Body of pancreas (tissue), 4 donors: Measurements from ENCODE around the gene VAV2.

ENCODE experiments used
- CTCF ChIP-seq, 7 experiments: fragments of 450-650 bp in 4 of 7; fragments of 200-600 bp in 3 of 7; sonication (generic) in 3 of 7; IDR thresholded peaks; one replicate each; pipeline ENCODE4 v1.5.1; 2016 to 2019; ENCODE audit warnings: antibody characterized with exemption in 7 of 7
- POLR2A ChIP-seq, 3 donors: fragments of 450-650 bp; IDR thresholded peaks; one replicate each; pipeline ENCODE4 v1.6.1; 2016; ENCODE audit warnings: antibody characterized with exemption in 3 of 3, mild to moderate bottlenecking in 2 of 3

GRCh38 chr9:133901184-133901835 lies 90.8 kb downstream of the VAV2 start:
- TF ChIP-seq CTCF (IDR thresholded peaks at IDR 0.05) (no peak), POLR2A (IDR thresholded peaks at IDR 0.05) (no peak)
